Measurements from ENCODE around the gene NPM3. TPM values are rescaled to one million over a fixed set of nuclear protein-coding genes. Genes with fewer than 3 reads are reported as not detected.

The NPM3 gene
- total and polyA plus RNA-seq, 4 donors, result 3.4 to 24.9 (median 12.4) TPM

- H3K9ac ChIP-seq (ENCODE audit: low read depth in 1 of 2, low read length in 2 of 2), result no peak overlapping the region
- H3K4me1 ChIP-seq (ENCODE audit: control insufficient read depth in 4 of 4, insufficient read depth in 4 of 4, low read length in 3 of 4), result no peaks in the 10 kb centered on the region
- H3K27ac ChIP-seq (ENCODE audit: low read depth in 1 of 2, low read length in 2 of 2), result no peak overlapping the region
- no peaks in the 10 kb centered on the region for H3K27me3 ChIP-seq (ENCODE audit: control insufficient read depth in 4 of 4, insufficient read depth in 4 of 4, low read length in 3 of 4)
- TF ChIP-seq YY1 (IDR thresholded peaks at IDR 0.05) (no peak), FOXA2 (IDR thresholded peaks at IDR 0.05) (no peak), RXRA (IDR thresholded peaks at IDR 0.05) (no peak), NR2F2 (IDR thresholded peaks at IDR 0.05) (no peak), ZBTB33 (IDR thresholded peaks at IDR 0.05) (no peak), REST (IDR thresholded peaks at IDR 0.05) (no peak), SP1 (IDR thresholded peaks at IDR 0.05) (no peak), EGR1 (IDR thresholded peaks at IDR 0.05; ENCODE audit: low read depth in 2 of 2) (no peak), TAF1 (conservative IDR thresholded peaks at IDR 0.05) (no peak), RAD21 (IDR thresholded peaks at IDR 0.05) (no peak)
- WGBS, result 80% methylated on average over 3 of the region's 3 CpGs
- DNase-seq (ENCODE audit: low spot score), result no peak
- H3K36me3 ChIP-seq (ENCODE audit: control insufficient read depth in 4 of 4, insufficient read depth in 3 of 4, low read depth in 1 of 4, low read length in 3 of 4), result no peaks in the 10 kb centered on the region
- no peaks in the 10 kb centered on the region for H3K9me3 ChIP-seq (ENCODE audit: control insufficient read depth in 4 of 4, low read length in 3 of 4)
- H3K4me3 ChIP-seq (ENCODE audit: low read depth in 1 of 3, low read length in 3 of 3), result no peak overlapping the region
These were observed 34.8 kb downstream of the NPM3 start for GRCh38 chr10:101748496-101748895.

- 80% methylated on average over 9 of the region's 9 CpGs for WGBS
- no peaks in the 10 kb centered on the region for H3K27me3 ChIP-seq (ENCODE audit: control insufficient read depth in 4 of 4, insufficient read depth in 4 of 4, low read length in 3 of 4)
- no peak for DNase-seq (ENCODE audit: low spot score)
- no peak overlapping the region for H3K9ac ChIP-seq (ENCODE audit: low read depth in 1 of 2, low read length in 2 of 2)
- no peaks in the 10 kb centered on the region for H3K9me3 ChIP-seq (ENCODE audit: control insufficient read depth in 4 of 4, low read length in 3 of 4)
- no peaks in the 10 kb centered on the region for H3K4me1 ChIP-seq (ENCODE audit: control insufficient read depth in 4 of 4, insufficient read depth in 4 of 4, low read length in 3 of 4)
- H3K4me3 ChIP-seq (ENCODE audit: low read depth in 1 of 3, low read length in 3 of 3), result no peak overlapping the region
- H3K36me3 ChIP-seq (ENCODE audit: control insufficient read depth in 4 of 4, insufficient read depth in 3 of 4, low read depth in 1 of 4, low read length in 3 of 4), result no peaks in the 10 kb centered on the region
- H3K27ac ChIP-seq (ENCODE audit: low read depth in 1 of 2, low read length in 2 of 2), result no peak overlapping the region
- TF ChIP-seq YY1 (IDR thresholded peaks at IDR 0.05), result no peak
- TF ChIP-seq FOXA2 (IDR thresholded peaks at IDR 0.05), result no peak
- TF ChIP-seq RAD21 (IDR thresholded peaks at IDR 0.05), result no peak
- TF ChIP-seq ZBTB33 (IDR thresholded peaks at IDR 0.05), result no peak
- no peak for TF ChIP-seq NR2F2 (IDR thresholded peaks at IDR 0.05)
- no peak for TF ChIP-seq SP1 (IDR thresholded peaks at IDR 0.05)
- TF ChIP-seq TAF1 (conservative IDR thresholded peaks at IDR 0.05), result no peak
- TF ChIP-seq JUND (IDR thresholded peaks at IDR 0.05), result no peak
- TF ChIP-seq HNF4A (conservative IDR thresholded peaks at IDR 0.05), result no peak
- no peak for TF ChIP-seq CTCF (IDR thresholded peaks at IDR 0.05; ENCODE audit: low read depth, low read length, missing input control)
- no peak for TF ChIP-seq REST (IDR thresholded peaks at IDR 0.05)
- no peak for TF ChIP-seq FOXA1 (IDR thresholded peaks at IDR 0.05)
- no peak for TF ChIP-seq RXRA (IDR thresholded peaks at IDR 0.05)
- TF ChIP-seq HNF4G (IDR thresholded peaks at IDR 0.05), result no peak
- no peak for TF ChIP-seq EGR1 (IDR thresholded peaks at IDR 0.05; ENCODE audit: low read depth in 2 of 2)
- TF ChIP-seq MAX (IDR thresholded peaks at IDR 0.05), result no peak
- no peak for TF ChIP-seq GABPA (IDR thresholded peaks at IDR 0.05 in 1 of 2, conservative IDR thresholded peaks at IDR 0.05 in 1 of 2)
These were observed 38.1 kb downstream of the NPM3 start for GRCh38 chr10:101745074-101745696.
